Epidermal melanocyte (primary cell): ENCODE measurements around the gene METTL22.

Source experiments
- DNase-seq: peaks from one replicate; pipeline ENCODE4 v3.0.0; 2011; ENCODE audit warnings: low spot score; ENCODE audit not compliant: insufficient read length

Gene METTL22

DNA sequence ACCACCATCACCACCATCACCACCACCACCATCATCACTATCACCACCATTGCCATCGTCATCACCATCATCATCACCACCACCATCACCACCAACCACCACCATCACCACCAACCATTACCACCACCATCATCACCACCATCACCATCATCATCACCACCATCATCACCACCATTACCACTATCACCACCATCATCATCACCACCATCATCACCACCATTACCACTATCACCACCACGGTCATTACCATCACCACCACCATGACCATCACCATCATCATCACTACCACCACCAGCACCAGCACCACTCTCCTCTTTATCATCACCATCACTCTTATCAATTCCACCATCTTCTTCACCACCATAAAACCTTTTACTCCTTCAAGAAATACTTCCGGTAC lies 30.0 kb upstream of the METTL22 start:
- no peak for DNase-seq

- no peak for DNase-seq
These were observed 27.3 kb upstream of the METTL22 start for GRCh38 chr16:8594149-8594666.

GRCh38 chr16:8595783-8596182 lies 25.7 kb upstream of the METTL22 start:
- no peak for DNase-seq

DNA sequence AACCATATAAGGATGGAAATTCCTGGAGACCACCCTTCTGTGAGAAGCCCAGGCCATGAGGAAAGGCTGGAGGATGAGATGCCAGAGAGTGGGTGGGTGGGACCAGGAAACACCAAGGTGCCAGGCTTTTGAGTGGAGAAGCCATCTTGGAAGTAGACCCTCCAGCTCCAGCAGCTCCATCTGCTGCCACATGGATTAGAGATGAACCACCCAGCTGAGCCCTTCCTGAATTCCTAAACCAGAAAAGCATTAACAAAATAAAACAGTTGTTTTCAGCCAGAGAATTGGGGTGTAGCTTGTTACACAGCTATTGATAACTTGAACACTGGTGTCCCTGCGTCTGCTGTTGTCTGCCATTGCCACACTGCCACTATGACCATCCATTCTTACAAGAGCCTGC lies 24.9 kb upstream of the METTL22 start:
- no peak for DNase-seq

- DNase-seq: no peak
These were observed 21.2 kb upstream of the METTL22 start for GRCh38 chr16:8600144-8600775.

GRCh38 chr16:8605554-8605953 lies 15.9 kb upstream of the METTL22 start:
- DNase-seq: no peak

DNA sequence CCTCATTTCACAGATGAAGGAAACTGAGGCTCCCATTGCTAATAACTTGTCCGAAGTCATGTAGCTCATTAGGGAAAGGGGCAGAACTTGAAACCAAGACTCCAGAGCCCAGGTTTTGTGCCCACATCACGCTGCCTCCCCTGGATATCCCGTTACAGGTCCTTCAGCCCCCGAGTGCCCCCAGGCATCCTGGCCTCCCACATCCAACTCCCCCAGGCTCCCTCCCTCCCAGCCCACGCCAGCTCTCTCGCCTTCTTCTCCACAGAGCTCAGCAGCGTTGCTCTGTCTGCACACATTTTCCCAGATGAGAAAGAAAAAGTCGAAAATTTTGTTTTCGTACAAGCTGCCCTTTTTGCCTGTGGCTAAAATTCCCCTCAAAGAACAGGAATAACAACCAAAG lies 14.3 kb upstream of the METTL22 start:
- DNase-seq: no peak

GRCh38 chr16:8611122-8611521 lies 10.4 kb upstream of the METTL22 start:
- no peak for DNase-seq

- DNase-seq: no peak
These were observed 9.5 kb upstream of the METTL22 start for GRCh38 chr16:8611886-8612600.

- DNase-seq: no peak
These were observed 7.0 kb upstream of the METTL22 start for GRCh38 chr16:8614435-8615029.

DNA sequence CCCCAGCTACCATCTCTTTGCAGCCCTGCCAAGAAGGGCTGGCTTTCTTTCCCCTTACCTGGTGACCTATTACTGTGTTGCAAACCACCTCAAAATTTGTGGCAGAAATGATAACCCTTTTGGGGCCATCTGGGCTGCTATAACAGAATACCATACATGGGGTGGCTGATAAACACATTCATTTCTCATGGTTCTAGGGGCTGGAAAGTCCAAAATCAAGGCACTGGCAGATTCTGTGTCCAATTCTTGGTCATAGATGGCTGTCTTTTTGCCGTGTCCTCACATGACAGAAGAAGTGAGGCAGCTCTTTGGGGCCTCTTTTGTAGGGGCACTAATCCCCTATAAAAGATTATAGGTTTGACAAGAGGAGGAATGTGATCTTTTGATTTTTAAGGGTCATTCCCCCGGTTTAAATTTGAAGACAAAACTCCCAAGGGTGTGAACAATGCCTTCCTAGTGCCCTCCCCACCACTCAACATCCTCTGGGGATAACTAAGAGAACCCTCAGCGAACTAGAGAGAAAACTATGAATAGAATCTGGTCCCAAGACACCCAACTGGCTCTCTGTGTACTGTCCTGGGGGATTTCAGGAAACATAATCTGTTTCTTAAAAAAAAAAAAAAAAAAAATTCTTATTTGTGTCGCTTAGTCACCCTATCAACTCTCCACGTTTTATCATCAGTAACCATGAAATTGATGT lies 1.7 kb upstream of the METTL22 start:
- no peak for DNase-seq

GRCh38 chr16:8620535-8620934 lies 963 bp upstream of the METTL22 start:
- DNase-seq: no peak

GRCh38 chr16:8621222-8621571 lies 301 bp upstream of the METTL22 start:
- DNase-seq: no peak

DNA sequence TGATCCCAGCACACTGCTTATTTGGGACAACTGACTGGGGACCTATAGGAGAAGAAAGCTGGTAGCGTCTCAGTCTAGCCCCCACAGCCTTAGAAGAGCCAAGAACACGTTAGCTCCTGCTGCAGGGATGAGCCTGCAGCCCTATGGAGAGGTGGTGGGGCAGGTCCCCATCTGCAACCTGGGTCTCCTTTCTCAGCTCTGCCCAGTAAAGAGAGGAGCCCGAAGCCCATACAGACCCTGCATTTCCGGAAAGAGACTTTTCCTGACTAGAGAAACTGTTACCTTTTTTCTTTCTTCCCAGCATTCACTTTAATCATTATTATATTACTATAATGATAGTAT lies 788 bp downstream of the METTL22 start:
- DNase-seq: no peak

- no peak for DNase-seq
These were observed 2.1 kb downstream of the METTL22 start for GRCh38 chr16:8623634-8624033.

GRCh38 chr16:8625491-8626087 lies 4.1 kb downstream of the METTL22 start:
- DNase-seq: no peak

- DNase-seq: no peak
These were observed 5.4 kb downstream of the METTL22 start for GRCh38 chr16:8626946-8627345.

- no peak for DNase-seq
These were observed 6.0 kb downstream of the METTL22 start for GRCh38 chr16:8627456-8627855.

GRCh38 chr16:8628981-8629725 lies 7.7 kb downstream of the METTL22 start:
- DNase-seq: no peak

- DNase-seq: no peak
These were observed 8.9 kb downstream of the METTL22 start for GRCh38 chr16:8630255-8630953.

DNA sequence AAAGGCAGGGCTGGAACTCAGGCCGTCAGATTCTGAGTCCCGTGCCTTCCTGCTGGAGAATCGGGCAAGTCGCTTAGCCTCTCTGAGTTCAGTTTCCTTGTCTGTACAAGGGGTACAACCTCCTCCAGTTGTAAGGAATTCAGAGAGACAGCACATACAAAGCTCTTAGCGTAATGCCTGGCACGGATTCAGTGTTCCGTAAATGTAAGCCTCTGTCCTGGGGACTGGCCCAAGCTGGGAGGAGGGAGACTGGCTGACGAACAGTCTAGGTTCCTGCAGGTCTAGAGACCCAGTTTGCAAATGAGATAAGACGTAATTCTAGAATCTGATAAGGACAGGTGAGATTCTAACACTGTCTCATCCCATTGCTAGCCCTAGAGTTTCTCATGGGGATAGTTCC lies 9.9 kb downstream of the METTL22 start:
- DNase-seq: no peak
